A549 (cell line): ENCODE data around the gene WDR75.

ENCODE experiments used
- CHD2 ChIP-seq: fragments of 150-350 bp; IDR thresholded peaks from 2 replicates; pipeline ENCODE4 v1.6.1; 2014; ENCODE audit warnings: low read length; ENCODE audit not compliant: partially characterized antibody
- EP300 ChIP-seq, 2 experiments: fragments of >200 bp; sonication (Bioruptor Twin); formaldehyde crosslinking; IDR thresholded peaks; 2 replicates in 1 of 2; 3 replicates in 1 of 2; pipeline ENCODE4 v1.6.1; 2016 to 2017
- JUN ChIP-seq, 2 experiments: fragments of >200 bp; sonication (Bioruptor Twin); formaldehyde crosslinking; IDR thresholded peaks; 2 replicates in 1 of 2; 3 replicates in 1 of 2; pipeline ENCODE4 v1.6.1; 2016 to 2017
- NR3C1 ChIP-seq: fragments of >200 bp; sonication (Bioruptor Twin); formaldehyde crosslinking; IDR thresholded peaks from 3 replicates; pipeline ENCODE4 v1.6.1; 2017
- POLR2A ChIP-seq: IDR thresholded peaks from 2 replicates; pipeline ENCODE4 v1.6.1; 2012; ENCODE audit warnings: mild to moderate bottlenecking, low read length
- TF ChIP-seq, protein P1 (sequence below): fragments of >200 bp; sonication (Bioruptor Twin); formaldehyde crosslinking; IDR thresholded peaks from 3 replicates; pipeline ENCODE4 v1.5.1; 2016
- TF ChIP-seq, protein P2 (sequence below): IDR thresholded peaks from 2 replicates; pipeline ENCODE4 v1.6.1; 2012; ENCODE audit warnings: low read depth, borderline replicate concordance

DNA sequence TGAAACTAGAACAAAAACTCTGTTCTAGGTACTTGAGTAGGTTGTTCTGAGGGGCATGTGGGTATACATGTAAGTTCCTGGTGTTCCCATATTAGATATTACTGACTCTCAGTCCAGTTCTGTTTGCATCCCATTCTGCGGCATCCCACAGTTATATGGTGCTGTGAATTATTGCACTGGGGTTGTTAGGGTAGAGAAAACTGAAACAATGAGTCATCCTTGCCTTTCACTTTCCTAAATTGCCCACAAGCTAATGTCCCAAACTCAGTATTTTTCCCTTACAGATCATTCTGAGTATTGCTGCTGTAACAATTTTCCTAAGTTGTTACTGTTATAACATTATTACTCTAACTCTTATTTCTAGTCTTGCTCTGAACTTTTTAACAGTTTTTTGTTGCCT lies 3.0 kb downstream of the WDR75 start:
- TF ChIP-seq POLR2A (no peak), JUN (IDR thresholded peaks at IDR 0.05) (no peak), NR3C1 (no peak), CHD2 (no peak), EP300 (IDR thresholded peaks at IDR 0.05) (no peak)
- TF ChIP-seq, protein P1, sequence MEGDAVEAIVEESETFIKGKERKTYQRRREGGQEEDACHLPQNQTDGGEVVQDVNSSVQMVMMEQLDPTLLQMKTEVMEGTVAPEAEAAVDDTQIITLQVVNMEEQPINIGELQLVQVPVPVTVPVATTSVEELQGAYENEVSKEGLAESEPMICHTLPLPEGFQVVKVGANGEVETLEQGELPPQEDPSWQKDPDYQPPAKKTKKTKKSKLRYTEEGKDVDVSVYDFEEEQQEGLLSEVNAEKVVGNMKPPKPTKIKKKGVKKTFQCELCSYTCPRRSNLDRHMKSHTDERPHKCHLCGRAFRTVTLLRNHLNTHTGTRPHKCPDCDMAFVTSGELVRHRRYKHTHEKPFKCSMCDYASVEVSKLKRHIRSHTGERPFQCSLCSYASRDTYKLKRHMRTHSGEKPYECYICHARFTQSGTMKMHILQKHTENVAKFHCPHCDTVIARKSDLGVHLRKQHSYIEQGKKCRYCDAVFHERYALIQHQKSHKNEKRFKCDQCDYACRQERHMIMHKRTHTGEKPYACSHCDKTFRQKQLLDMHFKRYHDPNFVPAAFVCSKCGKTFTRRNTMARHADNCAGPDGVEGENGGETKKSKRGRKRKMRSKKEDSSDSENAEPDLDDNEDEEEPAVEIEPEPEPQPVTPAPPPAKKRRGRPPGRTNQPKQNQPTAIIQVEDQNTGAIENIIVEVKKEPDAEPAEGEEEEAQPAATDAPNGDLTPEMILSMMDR, result no peak
- TF ChIP-seq, protein P2, sequence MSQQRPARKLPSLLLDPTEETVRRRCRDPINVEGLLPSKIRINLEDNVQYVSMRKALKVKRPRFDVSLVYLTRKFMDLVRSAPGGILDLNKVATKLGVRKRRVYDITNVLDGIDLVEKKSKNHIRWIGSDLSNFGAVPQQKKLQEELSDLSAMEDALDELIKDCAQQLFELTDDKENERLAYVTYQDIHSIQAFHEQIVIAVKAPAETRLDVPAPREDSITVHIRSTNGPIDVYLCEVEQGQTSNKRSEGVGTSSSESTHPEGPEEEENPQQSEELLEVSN, result no peak
